Loucy (cell line): Measurements from ENCODE around the gene FZR1.

Source experiments
- H2AFZ ChIP-seq: fragments of 200-600 bp; sonication (generic); 2 replicates; pipeline ENCODE4 v1.6.0; 2016; ENCODE audit warnings: antibody characterized with exemption, mild to moderate bottlenecking, low read length, moderate library complexity
- H3F3A ChIP-seq: fragments of 200-600 bp; 2 replicates; pipeline ENCODE4 v1.6.0; 2016; ENCODE audit warnings: antibody characterized with exemption, low read depth, mild to moderate bottlenecking
- H3K27me3 ChIP-seq: fragments of 200-600 bp; sonication (generic); 2 replicates; pipeline ENCODE4 v1.6.1; 2014; ENCODE audit warnings: low read length, mild to moderate bottlenecking; ENCODE audit not compliant: insufficient read depth, poor library complexity, severe bottlenecking
- H3K36me3 ChIP-seq: fragments of 200-600 bp; sonication (generic); 2 replicates; pipeline ENCODE4 v1.6.1; 2016; ENCODE audit warnings: low read length; ENCODE audit not compliant: insufficient read depth
- H3K4me1 ChIP-seq: fragments of 200-600 bp; sonication (generic); 2 replicates; pipeline ENCODE4 v1.5.1; 2014; ENCODE audit warnings: low read length, mild to moderate bottlenecking; ENCODE audit not compliant: insufficient read depth, poor library complexity, severe bottlenecking
- H3K4me2 ChIP-seq: fragments of 200-600 bp; sonication (generic); 2 replicates; pipeline ENCODE4 v1.6.0; 2014; ENCODE audit warnings: antibody characterized with exemption, low read length, low read depth, mild to moderate bottlenecking; ENCODE audit not compliant: poor library complexity, severe bottlenecking
- H3K4me3 ChIP-seq: fragments of 200-600 bp; sonication (generic); 2 replicates; pipeline ENCODE4 v1.5.1; 2014; ENCODE audit warnings: low read length, mild to moderate bottlenecking, mixed read lengths; ENCODE audit not compliant: poor library complexity, severe bottlenecking
- H3K79me2 ChIP-seq: fragments of 200-600 bp; sonication (generic); 2 replicates; pipeline ENCODE4 v1.6.1; 2014; ENCODE audit warnings: low read length; ENCODE audit not compliant: insufficient read depth
- H3K9ac ChIP-seq: fragments of 200-600 bp; sonication (generic); 2 replicates; pipeline ENCODE4 v1.6.0; 2014; ENCODE audit warnings: mild to moderate bottlenecking, low read depth, low read length, moderate library complexity; ENCODE audit not compliant: poor library complexity, severe bottlenecking
- H3K9me2 ChIP-seq: fragments of 200-600 bp; sonication (generic); replicated peaks from 2 replicates; pipeline ENCODE4 v1.6.1; 2016; ENCODE audit warnings: low read depth, low read length, mixed read lengths
- H3K9me3 ChIP-seq: fragments of 200-600 bp; sonication (generic); 2 replicates; pipeline ENCODE4 v1.6.1; 2014; ENCODE audit warnings: mild to moderate bottlenecking, antibody characterized with exemption, low read length, low read depth; ENCODE audit not compliant: insufficient read depth
- H4K20me1 ChIP-seq: fragments of 200-600 bp; sonication (generic); 2 replicates; pipeline ENCODE4 v1.6.0; 2014; ENCODE audit warnings: antibody characterized with exemption, low read length, mild to moderate bottlenecking; ENCODE audit not compliant: insufficient read depth, poor library complexity, severe bottlenecking
- CTCF ChIP-seq: fragments of 200-600 bp; sonication (generic); conservative IDR thresholded peaks from 2 replicates; pipeline ENCODE4 v1.5.1; 2014; ENCODE audit warnings: mild to moderate bottlenecking, antibody characterized with exemption, low read length
- EZH2phosphoT487 ChIP-seq: fragments of 200-600 bp; IDR thresholded peaks from 2 replicates; pipeline ENCODE4 v1.6.1; 2018; ENCODE audit warnings: antibody characterized with exemption, mild to moderate bottlenecking, moderate library complexity, borderline replicate concordance

FZR1 gene

GRCh38 chr19:3535563-3535965, 29.5 kb downstream of the FZR1 start:
- no peaks in the 10 kb centered on the region for H3K4me1 ChIP-seq
- H3K27me3 ChIP-seq: no peaks in the 10 kb centered on the region
- H3K9ac ChIP-seq: no peak overlapping the region
- no peaks in the 10 kb centered on the region for H3K9me3 ChIP-seq
- no peaks in the 10 kb centered on the region for H3K9me2 ChIP-seq
- H4K20me1 ChIP-seq: no peaks in the 10 kb centered on the region
- no peak overlapping the region for H3K4me3 ChIP-seq
- H3K79me2 ChIP-seq: no peaks in the 10 kb centered on the region
- peaks cover 65% of the 10 kb centered on the region; the same call in 1 of the 2 replicates for H3K36me3 ChIP-seq
- H3F3A ChIP-seq: no peaks in the 10 kb centered on the region
- no peak overlapping the region for H2AFZ ChIP-seq
- no peak overlapping the region for H3K4me2 ChIP-seq
- TF ChIP-seq EZH2phosphoT487 (no peak), CTCF (no peak)

GRCh38 chr19:3535981-3536380, 29.9 kb downstream of the FZR1 start:
- Histone ChIP-seq H3K4me1 (no peaks in the 10 kb centered on the region), H3K36me3 (peaks cover 61% of the 10 kb centered on the region; the same call in 1 of the 2 replicates), H3K79me2 (no peaks in the 10 kb centered on the region), H2AFZ (no peak overlapping the region), H4K20me1 (no peaks in the 10 kb centered on the region), H3K4me2 (no peak overlapping the region), H3K9me3 (no peaks in the 10 kb centered on the region), H3K4me3 (no peak overlapping the region), H3K9ac (no peak overlapping the region), H3K9me2 (no peaks in the 10 kb centered on the region), H3K27me3 (no peaks in the 10 kb centered on the region), H3F3A (no peaks in the 10 kb centered on the region)
- TF ChIP-seq EZH2phosphoT487 (no peak), CTCF (no peak)

GRCh38 chr19:3536429-3537100, 30.5 kb downstream of the FZR1 start:
- H3K36me3 ChIP-seq: peaks cover 55% of the 10 kb centered on the region; the same call in 1 of the 2 replicates
- H2AFZ ChIP-seq: no peak overlapping the region
- H3K9me2 ChIP-seq: no peaks in the 10 kb centered on the region
- H3K4me3 ChIP-seq: no peak overlapping the region
- H3F3A ChIP-seq: no peaks in the 10 kb centered on the region
- no peak overlapping the region for H3K9ac ChIP-seq
- H3K79me2 ChIP-seq: no peaks in the 10 kb centered on the region
- H3K4me1 ChIP-seq: no peaks in the 10 kb centered on the region
- H3K4me2 ChIP-seq: no peak overlapping the region
- no peaks in the 10 kb centered on the region for H4K20me1 ChIP-seq
- H3K27me3 ChIP-seq: no peaks in the 10 kb centered on the region
- H3K9me3 ChIP-seq: no peaks in the 10 kb centered on the region
- TF ChIP-seq CTCF (no peak), EZH2phosphoT487 (no peak)
